Neural cell (in vitro differentiated cells): ENCODE measurements around the gene STAT4. TPM values are rescaled to one million over a fixed set of nuclear protein-coding genes. Genes with fewer than 3 reads are reported as not detected.

Source experiments
- H2AFZ ChIP-seq: fragments of 200-600, 300-800 bp; sonication (generic), shearing (Covaris generic); 2 replicates; pipeline ENCODE4 v1.6.0; 2014; ENCODE audit warnings: low read depth, mild to moderate bottlenecking, antibody characterized with exemption, low read length, moderate library complexity
- H3F3A ChIP-seq: fragments of 200-600 bp; shearing (Covaris generic); 2 replicates; pipeline ENCODE4 v1.6.1; 2016; ENCODE audit warnings: mild to moderate bottlenecking, moderate library complexity, mixed read lengths, antibody characterized with exemption, low read length; ENCODE audit not compliant: insufficient read depth, poor library complexity, severe bottlenecking
- H3K27ac ChIP-seq: fragments of 200-600, 300-800 bp; sonication (generic), shearing (Covaris generic); 2 replicates; pipeline ENCODE4 v1.5.1; 2014; ENCODE audit warnings: mild to moderate bottlenecking, low read length, moderate library complexity
- H3K27me3 ChIP-seq: fragments of 300-800, 200-600 bp; sonication (generic), shearing (Covaris generic); 2 replicates; pipeline ENCODE4 v1.6.0; 2014; ENCODE audit warnings: mild to moderate bottlenecking, low read depth, low read length, moderate library complexity; ENCODE audit not compliant: insufficient read depth
- H3K36me3 ChIP-seq: fragments of 300-800, 200-600 bp; sonication (generic), shearing (Covaris generic); 2 replicates; pipeline ENCODE4 v1.5.1; 2014; ENCODE audit warnings: mild to moderate bottlenecking, antibody characterized with exemption, low read length, moderate library complexity; ENCODE audit not compliant: insufficient read depth
- H3K4me2 ChIP-seq: fragments of 300-800, 200-600 bp; sonication (generic), shearing (Covaris generic); 2 replicates; pipeline ENCODE4 v1.6.0; 2014; ENCODE audit warnings: mild to moderate bottlenecking, low read length
- H3K4me3 ChIP-seq: fragments of 300-800, 200-600 bp; sonication (generic), shearing (Covaris generic); 2 replicates; pipeline ENCODE4 v1.5.1; 2014; ENCODE audit warnings: mild to moderate bottlenecking, low read length, moderate library complexity
- H3K79me2 ChIP-seq: fragments of 200-600 bp; shearing (Covaris generic); replicated peaks from 2 replicates; pipeline ENCODE4 v1.6.0; 2014; ENCODE audit warnings: mild to moderate bottlenecking, low read length, moderate library complexity; ENCODE audit not compliant: insufficient read depth
- H3K9ac ChIP-seq: fragments of 300-800, 200-600 bp; sonication (generic), shearing (Covaris generic); 2 replicates; pipeline ENCODE4 v1.6.1; 2016; ENCODE audit warnings: mild to moderate bottlenecking, low read length, mixed read lengths
- H3K9me2 ChIP-seq: fragments of 200-600 bp; shearing (Covaris generic); 2 replicates; pipeline ENCODE4 v1.6.1; 2016; ENCODE audit warnings: mild to moderate bottlenecking, low read length, mixed read lengths; ENCODE audit not compliant: insufficient read depth
- H3K9me3 ChIP-seq: fragments of 200-600, 300-800 bp; sonication (generic), shearing (Covaris generic); 2 replicates; pipeline ENCODE4 v1.6.1; 2016; ENCODE audit warnings: mild to moderate bottlenecking, mixed run types, low read length, moderate library complexity, mixed read lengths
- H4K20me1 ChIP-seq: fragments of 200-600 bp; shearing (Covaris generic); 2 replicates; pipeline ENCODE4 v1.6.1; 2016; ENCODE audit warnings: mild to moderate bottlenecking, mixed run types; ENCODE audit not compliant: insufficient read depth
- CTCF ChIP-seq: fragments of 450-650 bp; IDR thresholded peaks from 2 replicates; pipeline ENCODE4 v1.5.1; 2014; ENCODE audit warnings: antibody characterized with exemption, mild to moderate bottlenecking, moderate library complexity; ENCODE audit not compliant: poor library complexity, severe bottlenecking
- EP300 ChIP-seq: fragments of 450-650 bp; conservative IDR thresholded peaks from 2 replicates; pipeline ENCODE4 v1.6.1; 2014; ENCODE audit warnings: antibody characterized with exemption, mild to moderate bottlenecking, moderate library complexity; ENCODE audit not compliant: poor library complexity, severe bottlenecking
- EZH2 ChIP-seq: fragments of 200-600, 300-800 bp; shearing (Covaris generic), sonication (generic); IDR thresholded peaks from 2 replicates; pipeline ENCODE4 v1.6.1; 2014; ENCODE audit warnings: antibody characterized with exemption, low read length, borderline replicate concordance, mild to moderate bottlenecking; ENCODE audit not compliant: insufficient read depth, poor library complexity, severe bottlenecking
- MXI1 ChIP-seq: fragments of 450-650 bp; conservative IDR thresholded peaks from 2 replicates; pipeline ENCODE4 v1.6.1; 2014; ENCODE audit warnings: antibody characterized with exemption, mild to moderate bottlenecking; ENCODE audit not compliant: poor library complexity, severe bottlenecking
- POLR2AphosphoS5 ChIP-seq: IDR thresholded peaks from 2 replicates; pipeline ENCODE4 v1.6.1; 2012
- RAD21 ChIP-seq: fragments of 450-650 bp; conservative IDR thresholded peaks from 2 replicates; pipeline ENCODE4 v1.6.1; 2014; ENCODE audit warnings: antibody characterized with exemption, mild to moderate bottlenecking, moderate library complexity
- REST ChIP-seq: IDR thresholded peaks from 2 replicates; pipeline ENCODE4 v1.6.1; 2012; ENCODE audit warnings: borderline replicate concordance
- SMC3 ChIP-seq: fragments of 450-650 bp; conservative IDR thresholded peaks from 2 replicates; pipeline ENCODE4 v1.6.1; 2014; ENCODE audit warnings: antibody characterized with exemption, mild to moderate bottlenecking, moderate library complexity; ENCODE audit not compliant: poor library complexity
- TAF1 ChIP-seq: IDR thresholded peaks from 2 replicates; pipeline ENCODE4 v1.6.1; 2012; ENCODE audit warnings: low read depth
- polyA plus RNA-seq: library from polyadenylated mRNA; depleted of rRNA; stranded (reverse); fragments of >200 nt; gene quantifications from 2 replicates; pipeline ENCODE4 v1.2.3, GENCODE V29; 2014

Gene STAT4
- polyA plus RNA-seq, 1 donor from 2014 or later: 3.7 TPM

- Histone ChIP-seq H3K4me3 (no peak overlapping the region), H3K27ac (no peak overlapping the region), H3K9me2 (no peaks in the 10 kb centered on the region), H3K4me2 (no peak overlapping the region), H4K20me1 (no peaks in the 10 kb centered on the region), H3K79me2 (no peaks in the 10 kb centered on the region), H3K27me3 (no peaks in the 10 kb centered on the region), H2AFZ (no peak overlapping the region), H3K9ac (no peak overlapping the region), H3K36me3 (no peaks in the 10 kb centered on the region), H3K9me3 (no peaks in the 10 kb centered on the region), H3F3A (no peaks in the 10 kb centered on the region)
- TF ChIP-seq EP300 (no peak), RAD21 (no peak), TAF1 (no peak), REST (no peak), MXI1 (no peak), POLR2AphosphoS5 (no peak), SMC3 (no peak), CTCF (no peak), EZH2 (no peak)
Observed at GRCh38 chr2:191195021-191195420, 44.2 kb upstream of the STAT4 start.

- H3K27ac ChIP-seq: no peak overlapping the region
- H3K27me3 ChIP-seq: no peaks in the 10 kb centered on the region
- H3F3A ChIP-seq: no peaks in the 10 kb centered on the region
- H4K20me1 ChIP-seq: no peaks in the 10 kb centered on the region
- no peak overlapping the region for H3K9ac ChIP-seq
- TF ChIP-seq REST (no peak), CTCF (no peak), EZH2 (no peak), MXI1 (no peak), RAD21 (no peak), SMC3 (no peak), POLR2AphosphoS5 (no peak), TAF1 (no peak), EP300 (no peak)
- H3K9me3 ChIP-seq: no peaks in the 10 kb centered on the region
- H2AFZ ChIP-seq: no peak overlapping the region
- no peaks in the 10 kb centered on the region for H3K79me2 ChIP-seq
- no peaks in the 10 kb centered on the region for H3K36me3 ChIP-seq
- no peaks in the 10 kb centered on the region for H3K9me2 ChIP-seq
- no peak overlapping the region for H3K4me2 ChIP-seq
- no peak overlapping the region for H3K4me3 ChIP-seq
Observed at GRCh38 chr2:191190861-191191552, 40.2 kb upstream of the STAT4 start.
